Sigmoid colon (tissue), 4 donors: ENCODE results near the gene LRRC38.

ENCODE experiments used
- CTCF ChIP-seq, 4 experiments: fragments of 450-650 bp in 3 of 4; fragments of 200-600 bp in 1 of 4; IDR thresholded peaks; one replicate each; pipeline ENCODE4 v1.5.1; 2016 to 2019; ENCODE audit warnings: antibody characterized with exemption in 4 of 4, mild to moderate bottlenecking in 3 of 4, moderate library complexity in 2 of 4
- POLR2A ChIP-seq, 2 donors: fragments of 450-650 bp; IDR thresholded peaks; one replicate each; pipeline ENCODE4 v1.6.1; 2016; ENCODE audit warnings: antibody characterized with exemption in 2 of 2, mild to moderate bottlenecking in 2 of 2, moderate library complexity in 2 of 2
- POLR2AphosphoS5 ChIP-seq, 4 donors: sonication (generic); formaldehyde crosslinking; IDR thresholded peaks; one replicate each; pipeline ENCODE4 v1.6.1; 2017; ENCODE audit warnings: antibody characterized with exemption in 4 of 4

GRCh38 chr1:13548281-13548680 is 34.5 kb upstream of the LRRC38 start:
- TF ChIP-seq POLR2AphosphoS5 (IDR thresholded peaks at IDR 0.05) (no peak), CTCF (IDR thresholded peaks at IDR 0.05) (no peak), POLR2A (IDR thresholded peaks at IDR 0.05) (no peak)
